DMS153 treated with DMSO at 0.1 percent for 48 hours (cell line): ENCODE measurements around the gene CACNG6.
A peak's percentile ranks its signal among the peaks of the same experiment; 100 is the strongest.

ENCODE experiments used
- DNase-seq: peaks from one replicate; lab custom pipeline; 2025; ENCODE audit not compliant: unreplicated experiment; lab: John Stamatoyannopoulos, UW

CACNG6 gene

GRCh38 chr19:53966931-53967330 is 24.5 kb upstream of the CACNG6 start:
- DNase-seq: no peak

- DNase-seq: no peak
Measured at GRCh38 chr19:53969366-53969765, 22.1 kb upstream of the CACNG6 start.

- no peak for DNase-seq
Measured at GRCh38 chr19:53971673-53972072, 19.8 kb upstream of the CACNG6 start.

GRCh38 chr19:53977429-53977990 is 13.9 kb upstream of the CACNG6 start:
- peak; percentile 30 for DNase-seq

GRCh38 chr19:53977991-53978731 is 13.3 kb upstream of the CACNG6 start:
- DNase-seq: no peak

GRCh38 chr19:53978975-53979801 is 12.2 kb upstream of the CACNG6 start:
- no peak for DNase-seq

GRCh38 chr19:53980539-53981375 is 10.7 kb upstream of the CACNG6 start:
- DNase-seq: no peak

GRCh38 chr19:53981376-53981951 is 10.0 kb upstream of the CACNG6 start:
- DNase-seq: no peak

GRCh38 chr19:53982001-53982451 is 9.4 kb upstream of the CACNG6 start:
- no peak for DNase-seq

- DNase-seq: no peak
Measured at GRCh38 chr19:53982611-53983010, 8.8 kb upstream of the CACNG6 start.

GRCh38 chr19:53983457-53984289 is 7.8 kb upstream of the CACNG6 start:
- DNase-seq: no peak

- DNase-seq: no peak
Measured at GRCh38 chr19:53985863-53986262, 5.6 kb upstream of the CACNG6 start.

GRCh38 chr19:53988981-53989380 is 2.5 kb upstream of the CACNG6 start:
- DNase-seq: no peak

- DNase-seq: no peak
Measured at GRCh38 chr19:53989600-53990533, 1.6 kb upstream of the CACNG6 start.

GRCh38 chr19:53992211-53992610 is 774 bp downstream of the CACNG6 start:
- no peak for DNase-seq

GRCh38 chr19:53992815-53993214 is 1.4 kb downstream of the CACNG6 start:
- DNase-seq: no peak

GRCh38 chr19:53993448-53993847 is 2.0 kb downstream of the CACNG6 start:
- no peak for DNase-seq

- DNase-seq: no peak
Measured at GRCh38 chr19:53994811-53995210, 3.4 kb downstream of the CACNG6 start.

- DNase-seq: no peak
Measured at GRCh38 chr19:53998223-53998622, 6.8 kb downstream of the CACNG6 start.
